Ecto neural progenitor cell (in vitro differentiated cells): ENCODE measurements around the gene TMEM151B.
A peak's percentile ranks its signal among the peaks of the same experiment; 100 is the strongest.

ENCODE experiments used
- DNase-seq: peaks from one replicate; pipeline ENCODE4 v3.0.0-alpha.2; 2018; ENCODE audit warnings: low spot score

Gene TMEM151B

DNA sequence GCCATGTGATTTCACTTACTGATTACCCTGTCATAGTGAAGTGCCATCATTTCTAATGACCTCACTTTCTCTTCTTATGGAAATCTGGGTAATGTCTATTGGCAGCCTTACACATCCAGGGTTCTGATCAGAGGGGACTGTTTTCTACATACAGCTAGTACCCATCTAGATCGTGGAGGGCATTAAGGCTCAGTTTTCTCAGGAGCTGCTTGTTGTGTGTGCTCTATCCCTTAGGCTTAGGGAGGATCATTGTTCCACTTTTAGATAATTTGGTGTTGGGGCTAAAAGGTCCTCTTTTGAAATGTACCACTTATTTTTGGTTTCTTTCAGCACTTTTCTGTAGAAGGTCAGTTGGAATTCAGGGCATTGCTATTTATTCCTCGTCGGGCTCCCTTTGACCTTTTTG lies 19.5 kb upstream of the TMEM151B start:
- no peak for DNase-seq

DNA sequence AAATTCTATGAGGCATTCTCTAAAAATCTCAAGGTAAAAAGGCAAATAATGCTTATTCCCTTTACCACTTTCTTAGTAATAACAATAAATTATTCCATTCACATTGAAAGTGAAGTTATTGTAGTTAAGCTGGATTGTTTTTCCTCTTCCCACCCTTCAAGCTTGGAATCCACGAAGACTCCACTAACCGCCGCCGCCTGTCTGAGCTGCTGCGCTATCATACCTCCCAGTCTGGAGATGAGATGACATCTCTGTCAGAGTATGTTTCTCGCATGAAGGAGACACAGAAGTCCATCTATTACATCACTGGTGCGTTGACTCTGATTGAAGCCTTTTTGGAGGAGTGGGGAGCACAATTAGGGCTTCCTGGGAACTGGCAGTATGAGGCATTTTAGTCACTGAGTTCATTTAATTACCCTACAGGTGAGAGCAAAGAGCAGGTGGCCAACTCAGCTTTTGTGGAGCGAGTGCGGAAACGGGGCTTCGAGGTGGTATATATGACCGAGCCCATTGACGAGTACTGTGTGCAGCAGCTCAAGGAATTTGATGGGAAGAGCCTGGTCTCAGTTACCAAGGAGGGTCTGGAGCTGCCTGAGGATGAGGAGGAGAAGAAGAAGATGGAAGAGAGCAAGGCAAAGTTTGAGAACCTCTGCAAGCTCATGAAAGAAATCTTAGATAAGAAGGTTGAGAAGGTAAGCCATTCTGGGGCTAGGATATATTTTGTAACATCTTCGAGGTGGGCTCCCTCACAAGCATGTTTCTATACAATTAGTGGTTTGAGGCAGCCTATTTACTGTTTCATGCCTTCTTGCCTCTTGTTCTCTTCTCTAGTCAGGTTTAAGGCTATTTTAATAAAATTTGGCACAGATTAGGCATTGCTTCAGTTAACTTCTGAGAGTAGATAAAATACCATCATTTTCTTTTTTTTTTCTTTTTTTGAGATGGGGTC lies 18.4 kb upstream of the TMEM151B start:
- DNase-seq: no peak

DNA sequence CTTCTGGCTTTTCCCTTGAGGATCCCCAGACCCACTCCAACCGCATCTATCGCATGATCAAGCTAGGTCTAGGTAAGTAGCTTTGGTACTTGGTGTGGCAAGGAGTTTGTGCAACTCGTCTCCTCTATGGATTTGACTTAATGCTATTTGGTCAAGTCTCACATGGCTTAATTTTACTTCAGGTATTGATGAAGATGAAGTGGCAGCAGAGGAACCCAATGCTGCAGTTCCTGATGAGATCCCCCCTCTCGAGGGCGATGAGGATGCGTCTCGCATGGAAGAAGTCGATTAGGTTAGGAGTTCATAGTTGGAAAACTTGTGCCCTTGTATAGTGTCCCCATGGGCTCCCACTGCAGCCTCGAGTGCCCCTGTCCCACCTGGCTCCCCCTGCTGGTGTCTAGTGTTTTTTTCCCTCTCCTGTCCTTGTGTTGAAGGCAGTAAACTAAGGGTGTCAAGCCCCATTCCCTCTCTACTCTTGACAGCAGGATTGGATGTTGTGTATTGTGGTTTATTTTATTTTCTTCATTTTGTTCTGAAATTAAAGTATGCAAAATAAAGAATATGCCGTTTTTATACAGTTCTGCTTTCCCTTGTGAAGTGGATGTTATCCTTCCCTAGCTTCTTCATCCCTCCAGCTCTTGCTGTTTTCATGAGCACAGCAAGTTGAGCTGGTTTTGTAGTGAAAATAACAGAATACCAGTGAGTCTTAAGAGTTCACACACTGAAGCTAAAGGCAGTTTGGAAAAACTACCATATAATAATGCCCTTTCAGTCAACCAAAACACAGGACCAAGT lies 16.7 kb upstream of the TMEM151B start:
- DNase-seq: no peak

DNA sequence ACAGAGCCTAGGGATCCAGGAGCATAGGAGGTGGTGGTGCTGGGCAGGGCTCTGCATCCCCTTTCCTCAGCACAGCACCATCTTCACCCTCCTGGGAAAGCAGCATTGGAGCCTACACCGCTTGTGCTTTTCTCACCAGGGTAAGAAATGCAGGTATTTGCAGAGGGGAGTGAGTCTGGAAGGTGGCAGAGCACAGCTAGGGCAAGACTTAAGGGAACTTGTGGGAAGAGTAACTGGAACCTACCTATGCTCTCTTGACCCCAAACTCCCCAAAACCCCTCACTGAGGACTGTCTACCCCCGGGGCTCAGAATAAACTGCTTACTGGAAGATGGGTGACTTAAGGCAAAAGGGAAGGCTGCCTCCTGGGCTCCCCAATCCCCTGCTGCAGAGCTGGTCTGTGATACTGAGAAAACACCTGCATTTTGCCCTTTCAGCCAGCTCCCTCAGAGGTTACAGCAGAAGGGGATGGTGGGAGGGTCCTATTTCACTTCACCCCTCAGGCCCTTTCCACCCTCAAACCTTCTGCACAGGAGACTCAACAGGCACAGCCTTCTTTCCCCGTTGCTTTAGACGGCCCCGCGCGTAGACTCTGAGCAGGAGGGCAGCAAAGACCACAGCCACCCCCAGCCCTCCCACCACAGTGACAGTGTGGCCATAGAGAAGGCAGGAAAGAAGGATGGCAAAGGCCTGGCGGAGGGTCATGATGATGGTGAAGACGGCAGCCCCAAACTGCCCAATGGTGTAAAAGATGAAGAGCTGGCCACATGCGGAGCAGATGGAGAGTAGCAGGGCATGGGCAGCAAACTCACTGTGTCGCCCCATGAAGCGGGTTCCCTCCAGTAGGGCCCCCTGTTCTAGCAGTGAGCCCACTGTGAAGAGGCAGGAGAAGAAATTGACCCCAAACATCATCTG lies 15.8 kb upstream of the TMEM151B start:
- no peak for DNase-seq

DNA sequence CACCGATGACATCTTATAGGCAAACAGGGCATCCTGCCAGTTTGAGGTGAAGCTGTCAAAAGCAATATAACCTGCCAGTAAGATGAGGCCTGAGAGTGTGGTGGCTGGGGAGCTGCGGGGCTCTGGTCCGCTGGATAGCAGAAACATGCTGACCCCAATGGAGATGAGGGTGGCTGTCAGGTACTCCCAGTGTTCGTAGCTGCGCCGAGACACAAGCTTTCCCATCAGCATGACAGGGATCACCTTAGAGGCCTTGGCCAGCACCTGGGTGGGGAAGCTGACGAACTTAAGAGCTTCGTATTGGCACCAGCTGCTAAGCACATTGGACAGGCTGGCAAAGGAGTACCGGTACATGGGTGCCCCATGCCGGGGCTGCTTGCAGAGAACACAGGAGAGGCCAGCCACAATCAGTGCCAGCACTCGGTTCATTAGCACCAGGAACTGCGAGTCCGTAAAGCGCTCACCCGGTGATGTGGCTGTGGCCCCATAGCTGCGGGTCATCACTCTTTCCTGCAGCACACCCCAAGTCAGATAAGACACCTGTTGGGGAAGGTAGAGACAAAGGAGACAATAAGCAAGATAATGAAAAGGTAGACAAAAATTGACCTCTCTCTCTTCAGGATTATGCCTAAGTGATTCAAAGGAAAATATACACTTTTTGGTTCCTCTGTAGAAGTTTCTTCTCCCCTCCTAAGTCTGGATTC lies 15.0 kb upstream of the TMEM151B start:
- no peak for DNase-seq

DNA sequence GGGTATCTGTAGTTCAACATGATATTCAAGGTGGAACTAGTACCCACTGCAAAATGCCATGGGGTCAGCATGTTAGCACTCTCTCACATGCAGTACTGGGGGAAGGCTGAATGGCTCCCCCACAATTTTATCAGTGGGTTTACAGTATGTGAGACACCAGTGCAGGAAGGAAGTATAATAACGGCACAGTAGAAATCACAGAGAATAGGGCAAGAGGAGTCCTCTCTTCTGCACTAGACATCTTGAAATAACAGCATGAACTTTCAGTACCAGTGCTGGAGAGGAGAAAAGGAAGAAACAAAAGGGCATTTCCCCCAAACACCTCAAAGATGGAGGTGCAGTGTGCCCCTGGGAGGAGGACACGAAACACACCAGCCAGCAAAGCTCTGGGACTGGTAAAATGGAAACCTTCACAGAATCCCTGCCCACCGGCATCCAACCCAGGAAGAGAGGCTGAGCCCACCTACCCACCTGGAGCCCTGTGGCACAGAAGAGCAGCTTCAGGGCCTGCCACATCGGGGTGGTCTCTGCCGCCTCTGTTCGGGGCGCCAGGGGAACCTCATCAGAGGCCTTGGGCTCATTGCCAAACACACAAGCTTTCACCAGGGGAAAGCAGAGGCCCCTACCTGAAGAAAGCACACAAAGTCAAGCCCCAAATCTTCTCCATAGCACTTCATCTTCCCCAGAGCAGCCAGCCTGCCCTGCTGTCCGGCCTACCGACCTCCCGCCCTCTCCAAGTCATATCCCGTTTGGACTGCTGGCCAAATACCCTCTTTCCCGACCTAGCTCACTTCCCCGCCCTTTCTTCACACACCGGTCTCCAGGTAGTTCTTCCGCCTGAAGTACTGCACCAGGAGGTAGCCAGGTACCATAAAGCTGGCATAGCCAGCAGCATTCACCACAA lies 14.1 kb upstream of the TMEM151B start:
- no peak for DNase-seq

DNA sequence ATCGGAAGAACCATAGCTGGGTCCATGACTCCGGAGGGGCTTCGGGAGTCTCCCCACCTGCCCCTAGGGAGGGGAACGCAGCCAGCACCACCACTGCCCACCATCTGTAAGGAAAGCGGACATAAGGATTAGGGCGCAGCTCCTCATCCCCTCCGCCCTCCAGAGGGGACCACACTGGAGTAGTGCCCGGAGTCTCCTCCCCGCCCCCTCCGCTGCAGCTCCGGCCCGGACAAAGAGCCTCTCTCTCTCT lies 13.6 kb upstream of the TMEM151B start:
- DNase-seq: no peak

DNA sequence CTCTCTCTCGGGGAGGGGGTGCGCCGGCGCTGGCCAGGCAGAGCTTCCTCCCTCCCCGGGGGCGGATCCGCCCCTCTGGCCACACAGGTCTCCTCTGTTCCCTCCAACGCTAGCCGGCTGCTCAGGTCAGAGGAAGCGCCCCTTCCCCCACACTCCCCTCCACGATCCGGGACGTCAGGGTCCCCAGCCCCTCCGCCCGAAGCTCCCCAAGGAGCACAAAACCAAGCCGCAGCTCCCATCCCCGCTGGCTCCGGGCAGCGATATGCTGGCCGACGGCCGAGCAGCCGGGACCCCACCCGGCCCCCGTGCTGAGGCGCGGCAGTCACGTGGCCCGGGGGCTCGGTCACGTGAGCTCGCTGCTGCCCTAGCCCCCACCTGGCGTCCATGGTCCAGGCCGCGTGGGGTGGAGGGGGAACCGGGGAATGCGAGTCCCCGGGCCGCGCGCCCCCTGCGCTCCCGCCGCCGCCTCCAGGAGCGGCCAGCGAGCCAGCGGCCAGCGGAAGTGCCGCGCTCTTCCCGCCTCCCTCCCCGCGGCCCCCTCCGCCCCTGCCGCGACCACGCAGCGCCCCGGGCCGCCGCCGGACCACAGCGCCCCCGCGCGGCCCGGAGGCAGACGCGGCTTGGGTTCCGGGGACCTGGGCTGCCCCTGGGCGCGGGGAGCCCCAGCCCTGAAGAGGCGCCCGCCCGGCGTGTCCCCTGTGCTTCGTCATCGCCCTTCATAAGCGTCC lies 13.1 kb upstream of the TMEM151B start, which contains the start of gene SLC35B2:
Gene SLC35B2 (minus strand): TSS at position 504 of the 728 bp plus-strand sequence. CDS start 118 bp downstream, at position 386.
- DNase-seq: peak; percentile 90

DNA sequence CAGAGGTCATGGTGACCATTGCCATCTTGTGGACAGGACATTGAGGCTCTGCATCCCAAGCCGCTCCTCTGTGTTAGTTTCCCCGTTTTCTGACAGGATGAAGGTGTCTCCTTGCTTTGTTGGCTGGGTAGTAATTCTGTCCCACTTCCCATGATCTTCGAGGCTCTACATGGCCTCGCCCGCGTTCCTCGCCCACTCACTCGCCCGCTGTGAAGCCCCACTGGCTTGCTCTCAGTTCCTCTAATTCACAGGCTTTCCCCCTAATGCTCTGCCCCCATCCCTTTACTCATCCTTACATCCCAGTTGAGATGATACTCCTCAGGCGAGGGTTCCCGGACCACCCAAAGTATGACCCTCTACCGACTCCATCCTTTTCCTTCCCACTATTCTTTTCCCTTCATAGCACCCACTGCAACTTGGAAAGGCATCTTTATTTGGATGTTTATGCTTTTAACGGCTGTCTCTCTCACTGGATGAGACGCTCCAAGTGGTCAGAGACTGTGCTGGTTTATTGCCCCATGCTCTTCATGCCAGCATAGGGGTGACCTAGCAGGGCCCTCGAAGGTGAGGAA lies 12.4 kb upstream of the TMEM151B start:
- DNase-seq: no peak

DNA sequence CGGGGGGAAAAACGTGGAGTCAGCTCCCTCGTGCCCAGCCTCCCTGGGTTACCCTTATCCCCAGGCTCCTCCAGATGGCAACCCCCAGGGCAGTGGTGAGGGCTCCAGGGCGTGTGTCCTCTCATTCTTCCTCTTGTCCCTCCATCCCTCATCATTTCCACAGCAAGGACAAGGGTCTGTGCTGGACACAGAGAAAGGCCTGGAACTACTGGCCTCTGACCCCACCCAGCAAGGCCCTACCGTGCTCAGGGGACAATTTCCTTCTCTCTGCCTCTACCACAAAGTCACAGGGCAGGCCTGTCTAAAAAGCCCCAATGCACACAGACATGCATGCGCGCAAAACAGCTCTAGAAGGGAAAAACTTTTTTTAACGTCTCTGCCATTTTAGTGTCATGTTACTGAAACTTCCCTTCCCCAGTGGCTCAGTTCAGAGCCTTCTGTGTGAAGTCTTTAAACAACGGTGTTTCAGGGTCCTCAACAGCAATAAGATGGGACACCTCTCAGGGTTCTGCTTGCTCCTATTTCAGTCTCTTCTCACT lies 11.9 kb upstream of the TMEM151B start:
- DNase-seq: no peak

DNA sequence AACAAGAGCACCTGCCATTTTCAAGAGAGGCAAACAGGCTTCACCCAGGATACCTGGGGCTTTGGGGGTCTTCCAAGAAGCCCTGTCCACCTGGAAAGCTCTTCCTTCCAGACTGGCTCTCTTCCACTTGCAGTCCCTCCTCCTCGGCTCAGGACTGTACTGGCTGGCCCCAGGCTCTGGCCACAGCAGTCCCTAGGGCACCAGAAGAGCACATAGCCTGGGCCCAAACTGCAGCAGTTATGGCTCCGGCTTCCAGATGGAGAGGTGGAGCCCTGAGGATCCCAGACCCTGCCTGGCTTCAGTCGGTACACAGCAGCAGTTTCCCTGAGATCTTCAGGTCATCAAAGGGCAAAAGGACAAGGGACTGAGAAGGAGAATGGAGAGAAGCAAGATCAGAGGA lies 11.3 kb upstream of the TMEM151B start:
- DNase-seq: no peak

DNA sequence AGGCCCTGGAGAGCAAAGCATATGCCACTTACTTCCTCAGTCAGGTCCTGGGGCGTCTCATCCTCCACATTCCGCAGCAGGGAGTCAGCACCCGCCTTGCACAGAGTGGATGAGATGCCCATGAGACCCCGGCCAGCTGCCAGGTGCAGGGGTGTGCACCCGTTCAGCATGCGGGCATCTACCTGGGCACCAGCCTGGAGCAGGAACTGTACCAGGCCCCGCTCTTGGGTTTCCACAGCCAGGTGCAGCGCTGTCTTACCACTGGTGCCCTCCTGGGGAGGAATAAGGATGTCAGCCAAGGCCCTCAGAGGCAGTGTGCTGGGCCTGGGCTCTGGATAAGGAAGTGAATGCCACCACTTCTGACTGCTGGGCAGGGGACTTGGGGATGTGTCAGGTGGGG lies 10.2 kb upstream of the TMEM151B start:
- DNase-seq: no peak

DNA sequence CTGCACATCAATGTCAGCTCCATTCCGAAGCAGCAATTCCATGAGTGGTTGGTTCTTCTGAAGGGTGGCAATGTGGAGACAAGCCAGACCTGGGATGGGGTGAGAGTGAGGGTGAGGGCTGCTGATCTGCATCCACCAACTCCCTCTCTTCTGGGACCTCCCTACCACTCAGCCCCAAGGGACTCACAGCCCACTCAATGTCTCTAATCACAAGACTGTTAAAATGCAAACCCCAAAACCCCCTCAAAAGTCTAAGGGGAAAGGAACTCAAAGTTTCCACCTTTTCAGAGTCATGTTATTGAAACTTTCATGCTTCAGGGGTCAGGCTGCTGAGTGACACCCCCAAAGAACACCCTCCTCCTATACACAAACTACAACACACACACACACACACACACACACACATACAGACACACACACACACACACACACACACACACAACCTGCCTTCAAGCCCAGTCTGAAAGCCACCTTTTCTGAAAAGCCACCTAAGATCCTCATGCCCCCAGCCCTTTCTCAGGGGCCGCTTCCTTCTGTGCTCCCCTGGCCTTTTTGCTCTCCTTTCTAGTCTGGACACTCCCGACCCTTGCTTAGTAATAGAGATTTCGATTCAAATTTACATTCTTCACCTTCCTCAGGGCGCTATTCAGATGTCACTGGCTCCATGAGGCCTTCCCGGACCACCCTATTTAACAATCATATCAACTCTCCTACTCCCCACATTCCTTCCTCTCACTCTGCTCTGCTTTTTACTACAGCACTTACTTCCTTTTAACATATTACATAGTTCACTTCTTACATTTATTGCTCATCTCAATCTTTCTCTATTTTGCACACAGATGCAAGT lies 9.6 kb upstream of the TMEM151B start:
- DNase-seq: no peak

DNA sequence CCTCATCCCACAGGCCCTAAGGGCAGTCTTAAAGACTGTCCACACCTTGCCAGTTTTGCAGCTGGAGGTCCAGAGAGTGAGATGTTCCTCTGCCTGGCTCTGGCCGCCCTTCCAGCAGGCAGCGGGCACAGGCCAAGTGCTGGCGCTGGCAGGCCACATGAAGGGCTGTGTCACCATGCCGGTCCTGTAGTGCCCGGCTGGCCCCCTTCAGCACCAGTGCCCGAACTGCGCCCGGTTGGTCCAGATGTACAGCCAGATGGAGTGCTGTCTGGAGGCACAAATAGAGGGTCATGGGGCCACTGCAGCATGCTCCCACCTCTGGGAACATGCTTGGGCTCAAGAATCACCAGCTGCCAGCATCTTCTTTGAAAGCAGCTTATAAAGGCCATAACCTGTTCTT lies 8.7 kb upstream of the TMEM151B start:
- DNase-seq: no peak

DNA sequence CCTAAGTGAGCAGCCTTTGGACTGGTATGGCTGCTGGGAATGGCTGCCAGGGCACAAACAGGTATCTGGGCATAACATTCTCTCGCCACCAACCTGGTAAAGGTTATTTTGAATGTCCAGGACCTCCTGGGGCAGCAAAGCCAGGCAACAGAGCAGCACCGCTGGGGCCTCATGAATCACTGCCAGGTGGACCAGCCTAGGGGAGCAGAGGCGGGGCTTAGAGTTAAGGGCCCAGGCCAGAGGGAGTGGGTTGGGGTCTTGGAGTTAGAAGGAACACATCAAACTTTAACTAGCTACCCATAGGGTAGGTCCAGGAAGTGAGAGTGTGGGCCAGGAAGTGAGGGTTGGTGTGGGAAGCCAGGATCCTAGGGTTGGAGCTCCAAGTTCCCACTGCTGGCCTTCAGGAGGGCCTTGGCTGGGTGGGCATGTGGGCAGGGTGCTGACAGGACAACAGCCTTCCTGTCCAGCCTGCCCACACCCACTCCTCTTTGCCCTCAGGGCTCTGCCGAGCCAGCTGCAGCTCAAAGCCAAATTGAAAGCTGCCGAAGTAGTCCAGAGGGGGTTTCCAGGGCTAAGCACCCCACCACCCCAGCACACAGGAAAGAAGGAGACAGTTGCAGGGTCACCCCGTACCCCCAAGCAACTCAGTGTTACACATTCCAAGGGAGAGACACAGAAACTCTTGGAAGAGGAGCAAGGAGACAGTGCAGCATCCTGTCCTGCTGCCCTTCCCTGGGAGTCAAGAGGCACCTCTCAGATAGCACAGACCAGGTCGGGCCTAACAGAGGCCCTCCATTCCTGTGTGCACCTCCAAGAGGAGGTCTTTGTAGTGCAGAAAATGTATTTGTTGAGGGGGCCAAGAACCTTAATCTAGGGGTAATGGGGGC lies 7.5 kb upstream of the TMEM151B start:
- DNase-seq: no peak

DNA sequence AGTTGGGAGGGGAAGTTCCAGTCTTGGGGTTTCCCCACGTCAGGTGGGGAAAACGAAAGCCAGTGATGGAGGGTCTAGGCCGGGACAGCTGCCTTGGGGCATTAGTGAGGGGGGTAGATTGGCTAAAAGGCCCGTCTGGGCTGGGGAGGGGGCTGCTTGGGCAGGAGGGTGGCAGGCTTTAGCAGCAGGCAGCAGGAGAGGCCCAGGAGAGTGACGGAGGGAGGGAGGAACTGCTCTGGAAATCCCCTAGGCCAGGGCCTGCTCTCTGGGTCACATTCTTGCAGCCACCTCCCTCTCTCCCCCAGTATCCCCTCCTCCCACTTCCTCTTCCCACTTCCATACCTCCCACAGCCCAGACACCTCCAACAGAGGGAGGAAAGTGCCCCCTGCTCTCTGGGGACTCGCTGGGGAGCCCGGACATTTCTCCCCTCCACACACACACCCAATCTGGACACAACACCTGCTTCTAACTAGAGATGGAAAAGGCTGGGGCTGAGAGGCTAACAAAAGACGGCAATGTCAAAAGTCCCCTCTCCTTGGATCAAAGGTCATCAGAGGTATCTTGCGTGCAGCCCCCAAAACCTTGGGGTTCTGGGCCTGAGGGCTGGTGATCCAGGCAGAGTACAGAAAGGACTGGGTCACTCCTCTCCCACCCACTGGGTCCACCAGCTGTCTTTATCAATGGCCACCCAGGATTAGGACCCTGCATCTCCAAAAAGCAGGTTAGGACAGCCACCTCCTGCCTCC lies 6.7 kb upstream of the TMEM151B start:
- no peak for DNase-seq
